Tibial nerve (tissue), 4 donors: ENCODE results near the gene HS6ST1.
"Not testable (repeated sequence)": the region's sequence is repeated elsewhere in the genome, so short reads cannot be mapped to it uniquely, and the experiment has no call there.

Experiments
- EP300 ChIP-seq, 2 donors: sonication (generic); formaldehyde crosslinking; IDR thresholded peaks; one replicate each; pipeline ENCODE4 v1.6.1; 2017; ENCODE audit warnings: antibody characterized with exemption in 2 of 2, mild to moderate bottlenecking in 1 of 2
- POLR2A ChIP-seq, 2 donors: fragments of 450-650 bp; IDR thresholded peaks; one replicate each; pipeline ENCODE4 v1.6.1; 2017; ENCODE audit warnings: antibody characterized with exemption in 2 of 2, mild to moderate bottlenecking in 2 of 2, moderate library complexity in 2 of 2
- TF ChIP-seq, protein P1 (sequence below), 5 experiments: fragments of 200-600 bp in 3 of 5; fragments of 450-650 bp in 2 of 5; sonication (generic) in 3 of 5; IDR thresholded peaks; one replicate each; pipeline ENCODE4 v1.5.1; 2016 to 2019; ENCODE audit warnings: antibody characterized with exemption in 5 of 5, mild to moderate bottlenecking in 3 of 5, moderate library complexity in 2 of 5

DNA sequence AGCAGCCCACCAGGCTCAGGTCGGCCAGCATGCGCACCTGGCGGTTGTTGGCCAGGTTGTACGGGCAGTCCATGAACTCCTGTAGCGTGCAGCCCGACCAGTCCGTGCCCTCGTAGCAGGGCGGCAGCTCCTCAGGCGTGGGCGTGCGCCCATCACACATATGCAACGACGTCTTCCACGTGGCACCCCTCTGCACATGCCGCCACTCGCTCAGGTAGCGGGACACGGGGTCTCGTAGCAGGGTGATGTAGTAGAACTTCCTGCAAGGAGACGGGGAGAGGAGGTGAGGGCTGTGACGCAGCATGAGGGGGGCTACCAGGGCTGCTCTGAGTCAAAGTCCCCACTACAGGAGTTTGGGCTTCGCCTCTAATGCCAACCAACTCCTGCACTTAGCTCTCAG lies 50.1 kb downstream of the HS6ST1 start:
- TF ChIP-seq, protein P1, sequence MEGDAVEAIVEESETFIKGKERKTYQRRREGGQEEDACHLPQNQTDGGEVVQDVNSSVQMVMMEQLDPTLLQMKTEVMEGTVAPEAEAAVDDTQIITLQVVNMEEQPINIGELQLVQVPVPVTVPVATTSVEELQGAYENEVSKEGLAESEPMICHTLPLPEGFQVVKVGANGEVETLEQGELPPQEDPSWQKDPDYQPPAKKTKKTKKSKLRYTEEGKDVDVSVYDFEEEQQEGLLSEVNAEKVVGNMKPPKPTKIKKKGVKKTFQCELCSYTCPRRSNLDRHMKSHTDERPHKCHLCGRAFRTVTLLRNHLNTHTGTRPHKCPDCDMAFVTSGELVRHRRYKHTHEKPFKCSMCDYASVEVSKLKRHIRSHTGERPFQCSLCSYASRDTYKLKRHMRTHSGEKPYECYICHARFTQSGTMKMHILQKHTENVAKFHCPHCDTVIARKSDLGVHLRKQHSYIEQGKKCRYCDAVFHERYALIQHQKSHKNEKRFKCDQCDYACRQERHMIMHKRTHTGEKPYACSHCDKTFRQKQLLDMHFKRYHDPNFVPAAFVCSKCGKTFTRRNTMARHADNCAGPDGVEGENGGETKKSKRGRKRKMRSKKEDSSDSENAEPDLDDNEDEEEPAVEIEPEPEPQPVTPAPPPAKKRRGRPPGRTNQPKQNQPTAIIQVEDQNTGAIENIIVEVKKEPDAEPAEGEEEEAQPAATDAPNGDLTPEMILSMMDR (IDR thresholded peaks at IDR 0.05) = not testable (repeated sequence)
- TF ChIP-seq POLR2A, EP300 (IDR thresholded peaks at IDR 0.05): not testable (repeated sequence)
